CD14-positive monocyte (primary cell): ENCODE data around the gene RALGAPA1. TPM values are rescaled to one million over a fixed set of nuclear protein-coding genes. Genes with fewer than 3 reads are reported as not detected.
A peak's percentile ranks its signal among the peaks of the same experiment; 100 is the strongest.

Experiments used
- DNase-seq, 3 donors: peaks; one replicate each; pipeline ENCODE4 v3.0.0-alpha.2; 2011 to 2022
- H2AFZ ChIP-seq: 2 replicates; pipeline ENCODE4 v1.6.0; 2012; ENCODE audit warnings: mild to moderate bottlenecking, low read depth, low read length, inconsistent platforms; ENCODE audit not compliant: insufficient read depth, poor library complexity, severe bottlenecking
- H3K27ac ChIP-seq, 2 donors: 1 replicate in 1 of 2; 2 replicates in 1 of 2; pipeline ENCODE4 v1.5.1; 2012 to 2013; ENCODE audit warnings: low read length in 2 of 2, control low read depth in 1 of 2, inconsistent platforms in 1 of 2, low read depth in 1 of 2, mild to moderate bottlenecking in 1 of 2
- H3K27me3 ChIP-seq, 2 donors: one replicate each; pipeline versions ENCODE4 v1.6.0 to v1.6.1; 2011 to 2013; ENCODE audit warnings: low read length in 2 of 2; ENCODE audit not compliant: control insufficient read depth in 2 of 2, insufficient read depth in 2 of 2
- H3K36me3 ChIP-seq, 2 donors: replicated peaks in 1 of 2; 1 replicate in 1 of 2; 2 replicates in 1 of 2; pipeline versions ENCODE4 v1.5.1 to v1.6.1; 2012 to 2013; ENCODE audit warnings: low read length in 2 of 2, control low read depth in 1 of 2, inconsistent platforms in 1 of 2, mild to moderate bottlenecking in 1 of 2; ENCODE audit not compliant: insufficient read depth in 2 of 2, control insufficient read depth in 1 of 2
- H3K4me1 ChIP-seq, 2 donors: 1 replicate in 1 of 2; 2 replicates in 1 of 2; pipeline versions ENCODE4 v1.5.1 to v1.6.1; 2012 to 2013; ENCODE audit warnings: low read length in 2 of 2, control low read depth in 1 of 2, inconsistent platforms in 1 of 2, mild to moderate bottlenecking in 1 of 2, moderate library complexity in 1 of 2; ENCODE audit not compliant: insufficient read depth in 2 of 2, control insufficient read depth in 1 of 2
- H3K4me2 ChIP-seq: replicated peaks from 2 replicates; pipeline ENCODE3; 2012; ENCODE audit warnings: low read length, moderate library complexity, mild to moderate bottlenecking; ENCODE audit not compliant: poor library complexity, severe bottlenecking; ENCODE audit errors: extremely low read depth
- H3K4me3 ChIP-seq, 3 experiments: fragments of 200-600 bp in 1 of 3; sonication (generic) in 1 of 3; replicated peaks in 1 of 3; 1 replicate in 2 of 3; 2 replicates in 1 of 3; pipeline ENCODE4 v1.5.1; 2011 to 2013; ENCODE audit warnings: low read length in 3 of 3, mild to moderate bottlenecking in 3 of 3, control low read depth in 2 of 3, low read depth in 2 of 3, inconsistent platforms in 1 of 3, moderate library complexity in 1 of 3
- H3K79me2 ChIP-seq: 2 replicates; pipeline ENCODE4 v1.6.0; 2012; ENCODE audit warnings: mild to moderate bottlenecking, control low read depth, inconsistent platforms, low read length, moderate library complexity; ENCODE audit not compliant: insufficient read depth
- H3K9ac ChIP-seq: 2 replicates; pipeline ENCODE4 v1.6.0; 2017; ENCODE audit warnings: low read length, mild to moderate bottlenecking; ENCODE audit not compliant: insufficient read depth, poor library complexity, severe bottlenecking
- H3K9me3 ChIP-seq, 2 donors: replicated peaks in 1 of 2; 1 replicate in 1 of 2; 2 replicates in 1 of 2; pipeline versions ENCODE4 v1.5.1 to v1.6.1; 2012 to 2013; ENCODE audit warnings: low read length in 2 of 2, control low read depth in 1 of 2; ENCODE audit not compliant: control insufficient read depth in 1 of 2, insufficient read depth in 1 of 2
- H4K20me1 ChIP-seq: 2 replicates; pipeline ENCODE4 v1.6.0; 2012; ENCODE audit warnings: mild to moderate bottlenecking, low read length, control low read depth, moderate library complexity; ENCODE audit not compliant: insufficient read depth
- H3K27ac Mint-ChIP-seq, 7 donors: one replicate each; pipeline ENCODE4 v1.8.0; 2020; ENCODE audit warnings: mild to moderate bottlenecking in 7 of 7, mixed read lengths in 7 of 7, moderate library complexity in 6 of 7, inconsistent platforms in 2 of 7
- H3K27me3 Mint-ChIP-seq, 3 donors: one replicate each; pipeline ENCODE4 v1.8.0; 2021 to 2022; ENCODE audit warnings: low read depth in 3 of 3, mild to moderate bottlenecking in 3 of 3, mixed read lengths in 3 of 3, moderate library complexity in 3 of 3, inconsistent platforms in 1 of 3
- H3K36me3 Mint-ChIP-seq, 2 donors: one replicate each; pipeline ENCODE4 v1.8.0; 2020; ENCODE audit warnings: mixed read lengths in 2 of 2, inconsistent platforms in 1 of 2, mild to moderate bottlenecking in 1 of 2
- H3K4me1 Mint-ChIP-seq: one replicate; pipeline ENCODE4 v1.8.0; 2020; ENCODE audit warnings: mild to moderate bottlenecking, mixed read lengths
- H3K4me3 Mint-ChIP-seq, 2 donors: one replicate each; pipeline ENCODE4 v1.8.0; 2020; ENCODE audit warnings: mild to moderate bottlenecking in 2 of 2, mixed read lengths in 2 of 2, moderate library complexity in 1 of 2
- H3K9me3 Mint-ChIP-seq, 7 donors: one replicate each; pipeline ENCODE4 v1.8.0; 2020 to 2022; ENCODE audit warnings: mixed read lengths in 7 of 7, mild to moderate bottlenecking in 6 of 7, moderate library complexity in 6 of 7, inconsistent platforms in 2 of 7
- CTCF ChIP-seq: fragments of 200-600 bp; IDR thresholded peaks from one replicate; pipeline ENCODE4 v1.8.0; 2022; ENCODE audit warnings: antibody characterized with exemption, mild to moderate bottlenecking
- WGBS: methylation state at CpG from one replicate; pipeline ENCODE4 v1.1.5; 2013; ENCODE audit warnings: missing lambda C conversion rate; ENCODE audit not compliant: insufficient coverage; 5-methylcytosine and 5-hydroxymethylcytosine counted together
- intact Hi-C, 2 donors: fragments of 100-400 bp; cut with micrococcal nuclease; formaldehyde crosslinking; loops; one replicate each; pipeline versions ENCODE4 v1.15.0 to v1.15.1; 2023
- polyA plus RNA-seq, 3 donors: library from polyadenylated mRNA; depleted of rRNA in 1 of 3; unstranded in 2 of 3; stranded (reverse) in 1 of 3; fragments of 300-500 nt in 2 of 3; fragments of >200 nt in 1 of 3; fragmentation: Illumina TruSeq in 2 of 3; gene quantifications; 1 replicate in 2 of 3; 2 replicates in 1 of 3; pipeline ENCODE4 v1.2.3, GENCODE V29; 2012 to 2021

RALGAPA1 gene
- polyA plus RNA-seq, 3 donors = 3.2 to 7.4 (median 4.1) TPM

GRCh38 chr14:35712466-35712865, 96.6 kb downstream of the RALGAPA1 start:
- Histone ChIP-seq H3K79me2 (no peaks in the 10 kb centered on the region), H2AFZ (no peak overlapping the region), H3K4me3 (no peak overlapping the region), H3K36me3 (peaks cover 14 to 23% of the 10 kb centered on the region in 2 donors), H3K27ac (no peak overlapping the region), H3K4me2 (no peak overlapping the region), H4K20me1 (no peaks in the 10 kb centered on the region), H3K9me3 (peaks cover 0 to 3% of the 10 kb centered on the region in 2 donors), H3K27me3 (no peaks in the 10 kb centered on the region), H3K9ac (no peak overlapping the region), H3K4me1 (no peaks in the 10 kb centered on the region)
- DNase-seq = no peak
- H3K36me3 Mint-ChIP-seq = peaks cover 26 to 30% of the 10 kb centered on the region in 2 donors
- peak overlapping the region in 1 of 7 donors; percentile 64 for H3K27ac Mint-ChIP-seq
- H3K27me3 Mint-ChIP-seq = peaks cover 0 to 3% (median 0%) of the 10 kb centered on the region in 3 donors
- intact Hi-C loops = no loop called here
- WGBS = no CpG with 5 or more reads among the region's 3 CpGs
- no peaks in the 10 kb centered on the region for H3K4me1 Mint-ChIP-seq
- TF ChIP-seq CTCF = no peak
- no peak overlapping the region for H3K4me3 Mint-ChIP-seq
- peaks cover 0 to 4% (median 2%) of the 10 kb centered on the region in 7 donors for H3K9me3 Mint-ChIP-seq

GRCh38 chr14:35708062-35708461, 101.0 kb downstream of the RALGAPA1 start:
- Histone ChIP-seq H3K79me2 (no peaks in the 10 kb centered on the region), H4K20me1 (no peaks in the 10 kb centered on the region), H3K36me3 (peaks cover 4 to 8% of the 10 kb centered on the region in 2 donors), H3K4me3 (no peak overlapping the region), H3K9me3 (peaks cover 0 to 3% of the 10 kb centered on the region in 2 donors), H3K4me2 (no peak overlapping the region), H3K27me3 (no peaks in the 10 kb centered on the region), H2AFZ (no peak overlapping the region), H3K9ac (no peak overlapping the region), H3K4me1 (no peaks in the 10 kb centered on the region), H3K27ac (no peak overlapping the region)
- Mint-ChIP-seq H3K36me3 (peaks cover 15 to 20% of the 10 kb centered on the region in 2 donors), H3K9me3 (peaks cover 0 to 3% (median 2%) of the 10 kb centered on the region in 7 donors), H3K4me1 (no peaks in the 10 kb centered on the region), H3K4me3 (no peak overlapping the region), H3K27me3 (peaks cover 0 to 4% (median 2%) of the 10 kb centered on the region in 3 donors), H3K27ac (no peak overlapping the region)
- no CpG with 5 or more reads among the region's 1 CpG for WGBS
- intact Hi-C loops = no loop called here
- DNase-seq = no peak
- no peak for TF ChIP-seq CTCF
